Tibial nerve (tissue), 4 donors: ENCODE measurements around the gene SRPRB.

Experiments
- EP300 ChIP-seq, 2 donors: sonication (generic); formaldehyde crosslinking; IDR thresholded peaks; one replicate each; pipeline ENCODE4 v1.6.1; 2017; ENCODE audit warnings: antibody characterized with exemption in 2 of 2, mild to moderate bottlenecking in 1 of 2
- POLR2A ChIP-seq, 2 donors: fragments of 450-650 bp; IDR thresholded peaks; one replicate each; pipeline ENCODE4 v1.6.1; 2017; ENCODE audit warnings: antibody characterized with exemption in 2 of 2, mild to moderate bottlenecking in 2 of 2, moderate library complexity in 2 of 2
- TF ChIP-seq, protein P1 (sequence below), 5 experiments: fragments of 200-600 bp in 3 of 5; fragments of 450-650 bp in 2 of 5; sonication (generic) in 3 of 5; IDR thresholded peaks; one replicate each; pipeline ENCODE4 v1.5.1; 2016 to 2019; ENCODE audit warnings: antibody characterized with exemption in 5 of 5, mild to moderate bottlenecking in 3 of 5, moderate library complexity in 2 of 5

DNA sequence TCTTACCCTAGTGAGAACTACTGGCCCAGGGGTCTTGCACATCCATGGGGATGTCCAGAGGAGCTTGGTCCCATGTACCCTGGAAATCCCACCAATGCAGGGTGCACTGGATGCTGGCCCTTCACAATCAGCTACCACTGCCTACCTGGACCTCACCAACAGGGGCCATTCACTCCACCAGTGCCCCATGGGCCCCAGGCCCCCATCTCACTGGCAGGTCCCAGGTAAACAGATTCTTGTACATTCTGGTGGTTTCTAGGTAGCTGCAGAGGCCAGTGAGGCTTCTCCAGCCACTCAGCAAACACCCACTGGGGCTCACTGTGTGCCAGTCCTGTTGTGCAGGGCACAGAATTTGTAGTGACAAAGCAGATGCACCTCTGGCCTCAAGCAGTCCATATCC is 65.2 kb downstream of the SRPRB start:
- TF ChIP-seq, protein P1, sequence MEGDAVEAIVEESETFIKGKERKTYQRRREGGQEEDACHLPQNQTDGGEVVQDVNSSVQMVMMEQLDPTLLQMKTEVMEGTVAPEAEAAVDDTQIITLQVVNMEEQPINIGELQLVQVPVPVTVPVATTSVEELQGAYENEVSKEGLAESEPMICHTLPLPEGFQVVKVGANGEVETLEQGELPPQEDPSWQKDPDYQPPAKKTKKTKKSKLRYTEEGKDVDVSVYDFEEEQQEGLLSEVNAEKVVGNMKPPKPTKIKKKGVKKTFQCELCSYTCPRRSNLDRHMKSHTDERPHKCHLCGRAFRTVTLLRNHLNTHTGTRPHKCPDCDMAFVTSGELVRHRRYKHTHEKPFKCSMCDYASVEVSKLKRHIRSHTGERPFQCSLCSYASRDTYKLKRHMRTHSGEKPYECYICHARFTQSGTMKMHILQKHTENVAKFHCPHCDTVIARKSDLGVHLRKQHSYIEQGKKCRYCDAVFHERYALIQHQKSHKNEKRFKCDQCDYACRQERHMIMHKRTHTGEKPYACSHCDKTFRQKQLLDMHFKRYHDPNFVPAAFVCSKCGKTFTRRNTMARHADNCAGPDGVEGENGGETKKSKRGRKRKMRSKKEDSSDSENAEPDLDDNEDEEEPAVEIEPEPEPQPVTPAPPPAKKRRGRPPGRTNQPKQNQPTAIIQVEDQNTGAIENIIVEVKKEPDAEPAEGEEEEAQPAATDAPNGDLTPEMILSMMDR (IDR thresholded peaks at IDR 0.05), result no peak
- no peak for TF ChIP-seq POLR2A (IDR thresholded peaks at IDR 0.05)
- no peak for TF ChIP-seq EP300 (IDR thresholded peaks at IDR 0.05)
